Measurements from ENCODE around the gene RPEL1.

RPEL1 gene

GRCh38 chr10:103278537-103278823 lies 32.8 kb downstream of the RPEL1 start:
- DNase-seq = no peak

GRCh38 chr10:103278862-103279298 lies 33.2 kb downstream of the RPEL1 start:
- DNase-seq = peak in 9 of 51 donors; percentile 4 to 35 (median 12)

DNA sequence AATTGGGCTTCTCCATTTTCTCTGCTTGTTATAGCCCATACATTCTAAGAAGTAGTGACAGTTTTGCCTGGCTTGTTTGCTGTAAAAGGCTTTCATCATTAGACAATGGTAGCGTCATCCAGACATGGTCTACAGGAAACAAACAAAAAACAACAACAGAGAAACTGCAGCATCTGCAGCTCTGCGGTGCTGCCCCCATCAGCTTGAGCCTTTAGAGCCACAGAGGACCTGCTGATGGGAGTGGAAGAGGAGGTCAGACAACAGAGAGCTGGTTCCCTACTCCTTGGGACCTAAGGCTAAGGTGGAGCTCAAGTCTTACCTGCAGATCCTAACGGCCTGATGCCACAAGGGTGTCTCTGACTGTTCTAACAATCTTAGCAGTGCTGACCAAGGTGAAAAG lies 34.3 kb downstream of the RPEL1 start:
- peak in 1 of 51 donors; percentile 5 for DNase-seq

- no peak for DNase-seq
Measured at GRCh38 chr10:103280506-103280905, 34.8 kb downstream of the RPEL1 start.

DNA sequence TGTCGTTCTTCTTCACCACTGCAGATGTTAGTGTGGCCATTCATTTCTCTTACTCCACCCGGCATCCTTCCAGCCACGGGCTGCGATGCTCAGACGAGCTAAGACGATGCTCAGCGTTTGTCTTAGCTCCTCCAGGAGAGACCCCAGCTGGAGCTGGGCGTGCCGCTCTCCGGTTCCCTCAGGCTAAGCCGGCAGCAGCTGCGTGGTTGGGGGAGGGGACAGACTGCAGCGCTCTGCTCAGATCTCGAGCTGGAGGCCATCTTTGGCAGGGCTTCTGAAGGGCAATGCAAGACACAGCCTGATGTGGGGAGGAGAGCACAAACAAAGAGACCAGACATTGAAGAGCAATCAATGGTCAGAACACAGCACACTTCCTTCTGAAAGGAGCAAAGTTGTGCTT lies 36.1 kb downstream of the RPEL1 start:
- DNase-seq = peak in 23 of 51 donors; percentile 1 to 63 (median 31)

GRCh38 chr10:103282961-103283360 lies 37.3 kb downstream of the RPEL1 start:
- DNase-seq = no peak

- no peak for DNase-seq
Measured at GRCh38 chr10:103284170-103284569, 38.5 kb downstream of the RPEL1 start.

- DNase-seq = no peak
Measured at GRCh38 chr10:103287992-103288391, 42.3 kb downstream of the RPEL1 start.

DNA sequence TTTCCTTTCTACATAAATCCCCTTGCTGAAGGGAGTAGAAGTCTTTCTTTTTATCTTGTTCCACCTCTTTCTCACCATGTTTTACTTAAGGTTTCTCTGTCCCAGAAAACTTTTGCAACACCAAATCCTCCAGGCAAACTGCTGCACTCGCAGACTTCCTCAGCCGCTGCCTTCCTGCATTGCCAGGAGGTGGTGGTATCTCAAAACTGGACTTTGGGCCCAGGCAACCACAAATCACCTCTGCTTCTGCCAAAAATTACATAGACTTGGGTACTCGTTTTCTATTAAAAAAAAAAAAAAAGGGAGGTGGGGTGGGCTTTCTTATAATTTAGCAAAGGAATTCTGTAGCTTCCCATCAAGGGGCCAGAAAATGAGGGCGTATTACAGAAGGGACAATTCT lies 45.9 kb downstream of the RPEL1 start:
- DNase-seq = no peak

- peak in 1 of 51 donors; percentile 17 for DNase-seq
Measured at GRCh38 chr10:103295374-103296015, 49.8 kb downstream of the RPEL1 start.

All from hypothalamus (tissue), 51 donors.